GM19438 (cell line): ENCODE results near the gene SIGLEC7.

ENCODE experiments used
- ATAC-seq: cut with Tn5 transposase; IDR thresholded peaks from one replicate; pipeline ENCODE4 v1.9.1; 2021; ENCODE audit warnings: low read depth; ENCODE audit not compliant: unreplicated experiment

SIGLEC7 gene

GRCh38 chr19:51116736-51117286 lies 25.3 kb upstream of the SIGLEC7 start:
- no peak for ATAC-seq

- no peak for ATAC-seq
Measured at GRCh38 chr19:51119101-51119500, 23.0 kb upstream of the SIGLEC7 start.

DNA sequence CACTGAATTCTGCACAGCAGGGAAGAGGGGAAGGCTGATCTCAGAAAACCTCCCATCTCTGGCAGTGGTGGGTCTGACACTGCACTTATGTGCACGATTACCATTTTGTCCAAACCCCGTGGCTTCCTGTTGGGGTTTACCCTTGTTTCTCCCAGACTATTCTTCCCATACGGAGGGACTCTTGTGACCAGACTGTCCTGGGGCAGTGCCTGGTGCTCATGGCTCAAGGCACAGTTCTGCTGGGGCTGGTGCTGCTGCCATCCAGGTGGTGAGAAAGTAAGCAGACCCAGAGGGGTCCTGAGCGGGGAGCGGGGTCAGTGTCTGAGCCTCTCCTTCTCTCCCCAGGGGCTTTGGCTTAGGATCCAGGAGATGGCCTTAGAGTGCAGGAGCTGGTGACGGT lies 22.5 kb upstream of the SIGLEC7 start:
- ATAC-seq: no peak

- no peak for ATAC-seq
Measured at GRCh38 chr19:51120160-51120559, 21.9 kb upstream of the SIGLEC7 start.

DNA sequence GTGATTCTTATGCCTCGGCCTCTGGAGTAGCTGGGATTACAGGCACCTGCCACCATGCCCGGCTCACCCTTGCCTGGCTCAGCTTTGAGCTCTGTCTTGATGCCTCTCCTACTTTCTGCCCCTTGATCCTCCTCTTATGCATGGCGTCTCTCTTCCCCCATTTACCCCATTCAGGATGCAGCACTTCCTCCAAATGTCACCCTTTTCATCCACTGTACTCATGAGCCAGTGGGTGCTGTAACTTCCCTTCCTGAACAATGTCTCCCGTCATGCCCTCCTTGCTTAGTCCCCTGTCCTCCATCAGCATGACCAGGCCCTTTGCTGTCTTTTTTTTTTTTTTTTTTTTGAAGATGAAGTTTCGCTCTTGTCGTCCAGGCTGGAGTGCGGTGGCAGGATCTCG lies 20.8 kb upstream of the SIGLEC7 start:
- ATAC-seq: no peak

GRCh38 chr19:51122112-51122981 lies 19.8 kb upstream of the SIGLEC7 start:
- no peak for ATAC-seq

GRCh38 chr19:51123381-51123800 lies 18.7 kb upstream of the SIGLEC7 start:
- no peak for ATAC-seq

GRCh38 chr19:51123802-51124201 lies 18.3 kb upstream of the SIGLEC7 start:
- no peak for ATAC-seq

GRCh38 chr19:51124216-51124615 lies 17.9 kb upstream of the SIGLEC7 start:
- no peak for ATAC-seq

- ATAC-seq: no peak
Measured at GRCh38 chr19:51124729-51125128, 17.4 kb upstream of the SIGLEC7 start, which contains the start of gene SIGLEC9. Gene SIGLEC9 (plus strand): TSS chr19:51124906. CDS start chr19:51124975, 69 bp downstream.

- ATAC-seq: no peak
Measured at GRCh38 chr19:51125421-51126075, 16.6 kb upstream of the SIGLEC7 start.

DNA sequence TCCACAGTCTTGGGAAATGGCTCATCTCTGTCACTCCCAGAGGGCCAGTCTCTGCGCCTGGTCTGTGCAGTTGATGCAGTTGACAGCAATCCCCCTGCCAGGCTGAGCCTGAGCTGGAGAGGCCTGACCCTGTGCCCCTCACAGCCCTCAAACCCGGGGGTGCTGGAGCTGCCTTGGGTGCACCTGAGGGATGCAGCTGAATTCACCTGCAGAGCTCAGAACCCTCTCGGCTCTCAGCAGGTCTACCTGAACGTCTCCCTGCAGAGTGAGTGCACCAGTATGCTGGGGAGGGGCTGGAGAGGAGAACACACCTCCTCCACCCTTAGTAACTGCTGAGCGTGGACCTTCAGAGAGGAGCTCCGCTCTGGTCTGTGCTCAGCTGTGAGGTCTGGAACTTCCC lies 15.1 kb upstream of the SIGLEC7 start:
- no peak for ATAC-seq

- no peak for ATAC-seq
Measured at GRCh38 chr19:51127755-51128154, 14.3 kb upstream of the SIGLEC7 start.

DNA sequence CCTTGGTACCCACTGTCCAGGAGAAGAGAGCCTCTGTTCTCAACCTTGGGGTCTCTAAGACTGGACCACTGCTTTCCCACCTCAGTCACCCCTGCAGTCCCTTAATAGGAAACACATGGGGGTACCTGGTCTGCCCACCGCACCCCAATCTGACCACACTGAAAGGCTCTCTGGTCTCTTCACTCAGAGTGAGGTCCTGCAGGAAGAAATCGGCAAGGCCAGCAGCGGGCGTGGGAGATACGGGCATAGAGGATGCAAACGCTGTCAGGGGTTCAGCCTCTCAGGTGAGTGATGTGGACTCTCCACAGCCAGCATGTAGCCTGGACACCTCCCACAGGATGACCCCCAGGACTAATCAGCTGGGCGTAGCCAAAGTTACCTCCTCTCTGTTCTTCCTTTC lies 13.9 kb upstream of the SIGLEC7 start:
- no peak for ATAC-seq

DNA sequence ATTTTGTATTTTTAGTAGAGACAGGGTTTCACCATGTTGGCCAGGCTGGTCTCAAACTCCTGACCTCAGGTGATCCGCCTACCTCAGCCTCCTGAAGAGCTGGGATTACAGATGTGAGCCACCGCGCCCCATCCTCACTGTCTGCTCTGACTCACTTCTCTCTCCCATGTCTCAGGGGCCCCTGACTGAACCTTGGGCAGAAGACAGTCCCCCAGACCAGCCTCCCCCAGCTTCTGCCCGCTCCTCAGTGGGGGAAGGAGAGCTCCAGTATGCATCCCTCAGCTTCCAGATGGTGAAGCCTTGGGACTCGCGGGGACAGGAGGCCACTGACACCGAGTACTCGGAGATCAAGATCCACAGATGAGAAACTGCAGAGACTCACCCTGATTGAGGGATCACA lies 12.4 kb upstream of the SIGLEC7 start:
- no peak for ATAC-seq

DNA sequence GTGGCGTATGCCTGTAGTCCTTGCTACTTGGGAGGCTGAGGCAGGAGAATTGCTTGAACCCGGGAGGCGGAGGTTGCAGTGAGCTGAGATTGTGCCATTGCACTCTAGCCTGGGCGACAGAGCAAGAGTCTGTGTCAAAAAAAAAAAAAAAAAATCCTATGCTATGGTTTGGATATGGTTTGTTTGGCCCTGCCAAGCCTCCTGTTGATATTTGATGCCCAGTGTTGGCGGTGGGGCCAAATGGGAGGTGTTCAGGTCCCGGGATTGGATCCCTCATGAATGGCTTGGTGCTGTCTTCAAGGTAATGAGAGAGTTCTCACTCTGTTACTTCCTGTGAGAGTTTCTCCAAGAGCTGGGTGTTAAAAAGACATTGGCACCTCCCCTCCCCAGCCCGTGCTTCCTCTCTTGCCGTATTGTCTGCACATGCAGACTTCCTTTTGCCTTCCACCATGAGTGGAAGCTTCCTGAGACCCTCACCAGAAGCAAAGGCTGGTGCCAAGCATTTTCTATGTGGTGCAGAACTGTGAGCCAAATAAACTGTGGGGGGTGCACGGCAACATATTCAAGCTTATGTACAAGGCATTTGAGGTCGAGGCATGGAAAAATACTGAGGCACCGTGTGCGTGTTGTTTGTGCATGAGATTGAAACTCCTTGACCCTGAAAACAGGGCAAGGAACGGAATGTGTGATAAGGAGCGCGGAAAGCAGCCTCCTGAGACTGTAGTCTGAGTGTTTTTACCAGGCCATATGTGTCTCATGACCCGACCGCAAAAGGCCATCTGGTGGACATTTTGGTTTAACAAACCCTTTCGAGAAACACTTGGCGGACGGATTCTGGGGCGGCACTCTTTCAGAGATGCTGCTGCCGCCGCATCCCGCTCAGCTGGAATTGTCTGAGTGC lies 10.1 kb upstream of the SIGLEC7 start:
- ATAC-seq: no peak

DNA sequence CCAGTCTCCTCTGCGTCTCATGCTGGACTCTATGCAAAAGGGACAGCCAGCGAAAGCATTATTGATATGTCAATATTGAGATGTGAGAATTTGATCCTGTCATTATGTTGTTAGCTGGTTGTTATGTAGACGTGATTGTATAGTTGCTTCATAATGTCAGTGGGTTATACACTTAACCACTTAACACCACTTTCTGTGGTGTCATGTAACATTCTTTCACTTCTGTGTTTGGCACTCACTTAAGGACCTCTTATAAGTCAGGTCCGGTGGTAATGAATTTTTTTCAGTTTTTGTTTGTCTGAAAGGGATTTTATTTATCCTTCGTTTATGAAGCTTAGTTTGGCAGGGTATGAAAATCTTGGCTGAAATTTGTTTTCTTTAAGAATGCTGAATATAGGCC lies 7.1 kb upstream of the SIGLEC7 start:
- ATAC-seq: no peak

- ATAC-seq: no peak
Measured at GRCh38 chr19:51135986-51136762, 5.9 kb upstream of the SIGLEC7 start.

DNA sequence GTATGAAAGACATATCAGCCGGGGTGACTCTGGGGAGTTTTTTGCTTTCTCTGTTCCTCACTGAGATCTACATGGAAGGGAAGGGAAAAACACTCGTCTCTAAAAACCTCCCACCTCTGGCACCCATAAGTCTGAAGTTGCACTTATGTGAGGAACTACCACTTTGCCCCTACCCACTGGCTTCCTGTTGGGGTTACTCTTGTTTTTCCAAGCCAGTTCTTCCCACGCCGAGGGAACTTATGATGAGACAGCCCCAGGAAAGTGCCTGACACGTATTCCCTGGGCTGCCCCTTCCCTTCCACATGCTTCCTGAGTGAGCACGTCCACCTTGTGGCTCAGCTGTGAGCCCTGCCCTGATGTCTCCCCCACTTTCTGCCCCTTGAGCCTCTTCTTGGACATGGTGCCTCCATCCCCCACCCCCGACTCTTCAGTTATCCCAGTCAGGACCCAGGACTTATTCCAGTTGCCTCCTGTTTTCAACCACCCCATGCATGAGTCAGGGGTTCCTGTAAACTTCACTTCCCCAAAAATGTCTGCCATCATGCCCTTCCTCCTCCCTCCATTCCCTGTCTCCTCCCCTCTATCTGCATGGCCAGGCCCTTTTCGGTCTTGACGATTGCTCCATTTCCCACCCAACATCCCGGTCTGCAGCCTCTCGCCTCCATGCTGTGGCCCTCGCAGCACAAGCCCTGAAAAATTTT lies 5.1 kb upstream of the SIGLEC7 start:
- ATAC-seq: no peak
